ENCODE measurements around the gene TMEM121B.

Gene TMEM121B

DNA sequence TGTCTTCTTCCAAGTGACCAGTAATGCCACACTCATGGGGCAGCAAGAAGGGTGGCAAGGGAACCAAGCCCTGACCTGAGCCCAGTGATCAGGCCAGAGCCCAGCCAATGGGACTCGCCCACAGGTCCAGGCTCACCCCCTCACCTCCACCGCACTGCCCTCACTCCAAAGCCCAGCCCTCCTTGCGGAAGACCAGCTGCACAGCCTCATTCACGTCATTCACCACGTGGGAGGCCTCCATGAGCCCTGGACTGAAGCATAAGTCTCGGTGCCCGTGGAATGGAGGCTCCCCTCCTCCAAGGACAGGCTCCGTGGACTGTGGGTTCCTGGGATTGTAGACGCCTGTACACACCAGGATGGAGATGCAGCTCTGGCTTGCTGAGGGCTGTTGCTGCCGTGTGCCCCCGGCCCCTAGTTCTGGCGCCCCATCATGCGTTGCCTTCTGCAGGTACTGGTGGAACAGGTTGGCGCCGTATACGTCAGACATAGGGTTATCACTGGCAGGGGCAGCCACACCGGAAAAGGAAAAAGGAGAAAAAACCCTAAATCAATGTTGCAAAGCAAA, 16.8 kb upstream of the TMEM121B start:
- DNase-seq = no peak

- no peak for DNase-seq
Measured at GRCh38 chr22:17137170-17137569, 16.0 kb upstream of the TMEM121B start.

DNA sequence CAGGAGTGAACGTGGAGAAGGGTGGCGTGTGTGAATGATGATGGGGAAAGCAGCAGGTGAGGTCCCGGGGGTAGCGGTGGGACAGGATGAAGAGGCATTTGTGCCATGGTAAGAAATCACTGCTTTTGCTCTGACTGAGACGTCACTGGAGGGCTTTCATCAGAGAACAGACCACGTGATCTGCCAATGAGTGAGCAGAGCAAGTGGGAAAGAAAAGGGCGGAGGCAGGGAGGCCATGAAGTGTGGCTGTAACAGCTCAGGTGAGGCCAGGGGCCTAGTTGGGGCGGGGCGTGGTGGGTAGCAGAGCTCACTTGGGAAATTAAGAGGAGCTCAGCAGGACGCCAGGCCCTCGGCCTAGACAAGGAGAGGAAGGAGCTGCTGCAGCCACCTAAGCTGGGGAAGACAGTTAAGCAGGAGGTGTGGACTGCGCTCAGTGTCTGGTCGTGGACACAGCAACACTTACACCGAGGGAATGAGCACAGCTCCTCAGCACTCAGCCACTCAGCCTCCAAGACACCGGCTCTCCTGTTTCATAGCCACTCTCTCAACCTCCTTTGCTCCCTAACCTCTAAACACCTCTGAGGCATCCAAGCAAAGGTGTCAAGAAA, 14.1 kb upstream of the TMEM121B start:
- DNase-seq = no peak

DNA sequence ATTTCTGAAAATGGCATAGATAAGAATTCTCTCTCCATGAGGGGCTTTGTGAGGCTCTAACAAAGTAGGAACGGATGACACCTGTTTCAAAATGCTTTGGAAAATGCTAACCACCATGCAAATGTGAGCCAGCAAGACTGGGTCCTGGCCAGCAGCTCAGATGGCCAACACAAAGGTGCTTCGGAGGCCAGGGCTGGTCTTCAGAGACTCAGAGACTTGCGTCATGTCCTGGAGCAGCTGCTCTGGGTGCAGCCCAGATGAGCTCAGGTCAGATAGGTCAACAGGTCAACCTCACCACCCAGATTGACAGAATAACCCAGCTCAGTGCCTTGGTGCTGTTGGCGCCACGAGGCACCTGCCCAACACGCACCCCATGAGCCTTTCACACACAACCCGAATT, 12.0 kb upstream of the TMEM121B start:
- DNase-seq = no peak

DNA sequence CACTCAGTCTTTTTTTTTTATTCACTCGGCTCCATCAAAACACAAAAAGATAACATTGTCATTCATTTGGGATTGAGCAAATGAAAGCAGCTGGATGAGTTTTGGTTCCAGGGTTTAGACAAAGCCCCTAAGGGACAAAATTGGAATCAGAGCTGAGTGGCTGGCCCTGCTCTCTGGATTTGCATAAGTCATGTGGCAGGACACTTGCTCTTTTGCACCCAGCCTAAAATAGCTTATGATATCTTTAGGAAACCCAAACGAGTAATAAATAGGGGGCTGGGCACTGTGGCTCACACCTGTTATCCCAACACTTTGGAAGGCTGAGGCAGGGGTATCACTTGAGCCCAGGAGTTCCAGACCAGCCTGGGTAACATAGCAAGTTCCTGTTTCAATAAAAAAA, 11.0 kb upstream of the TMEM121B start:
- no peak for DNase-seq

- no peak for DNase-seq
Measured at GRCh38 chr22:17131686-17132085, 10.5 kb upstream of the TMEM121B start.

DNA sequence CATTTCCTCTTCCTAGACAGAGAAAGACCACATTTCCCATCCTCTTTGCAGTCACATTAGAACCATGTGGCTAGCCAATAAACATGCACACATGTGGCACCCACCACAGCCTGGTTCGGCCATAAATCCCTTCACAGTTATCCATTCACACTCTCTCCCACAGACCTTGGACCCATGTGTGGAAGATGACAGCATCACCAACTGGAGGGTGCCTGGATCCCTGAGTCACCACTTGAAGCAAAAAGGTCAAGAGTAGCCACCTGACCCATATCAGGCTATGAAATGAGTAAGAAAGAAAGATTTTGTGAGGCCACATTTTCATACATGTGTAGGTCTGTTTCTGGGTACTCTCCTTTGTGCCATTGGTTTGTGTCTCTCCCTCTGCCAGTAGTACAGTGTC, 9.0 kb upstream of the TMEM121B start:
- no peak for DNase-seq

GRCh38 chr22:17120711-17121232, 388 bp downstream of the TMEM121B start:
- DNase-seq = peak; percentile 34 to 49

DNA sequence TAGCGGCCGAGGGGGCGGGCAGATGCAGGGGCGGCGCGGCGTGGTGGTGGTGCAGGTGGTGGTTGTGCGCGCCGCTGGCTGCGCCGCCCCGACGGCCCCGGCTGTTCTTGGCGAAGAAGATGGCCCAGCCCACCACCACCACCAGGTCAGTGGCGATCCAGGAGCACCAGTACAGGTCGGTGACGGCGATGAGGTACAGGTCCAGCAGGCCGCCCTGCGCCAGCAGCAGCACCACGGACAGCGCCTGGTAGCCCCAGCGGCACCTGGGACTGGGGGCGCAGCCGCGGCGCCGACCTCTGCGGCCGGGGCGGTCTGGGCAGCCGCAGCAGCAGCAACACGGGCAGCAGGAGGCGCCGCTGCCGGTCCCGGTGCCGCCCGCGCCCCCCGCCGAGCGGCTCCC, 879 bp downstream of the TMEM121B start:
- peak; percentile 27 to 59 for DNase-seq

DNA sequence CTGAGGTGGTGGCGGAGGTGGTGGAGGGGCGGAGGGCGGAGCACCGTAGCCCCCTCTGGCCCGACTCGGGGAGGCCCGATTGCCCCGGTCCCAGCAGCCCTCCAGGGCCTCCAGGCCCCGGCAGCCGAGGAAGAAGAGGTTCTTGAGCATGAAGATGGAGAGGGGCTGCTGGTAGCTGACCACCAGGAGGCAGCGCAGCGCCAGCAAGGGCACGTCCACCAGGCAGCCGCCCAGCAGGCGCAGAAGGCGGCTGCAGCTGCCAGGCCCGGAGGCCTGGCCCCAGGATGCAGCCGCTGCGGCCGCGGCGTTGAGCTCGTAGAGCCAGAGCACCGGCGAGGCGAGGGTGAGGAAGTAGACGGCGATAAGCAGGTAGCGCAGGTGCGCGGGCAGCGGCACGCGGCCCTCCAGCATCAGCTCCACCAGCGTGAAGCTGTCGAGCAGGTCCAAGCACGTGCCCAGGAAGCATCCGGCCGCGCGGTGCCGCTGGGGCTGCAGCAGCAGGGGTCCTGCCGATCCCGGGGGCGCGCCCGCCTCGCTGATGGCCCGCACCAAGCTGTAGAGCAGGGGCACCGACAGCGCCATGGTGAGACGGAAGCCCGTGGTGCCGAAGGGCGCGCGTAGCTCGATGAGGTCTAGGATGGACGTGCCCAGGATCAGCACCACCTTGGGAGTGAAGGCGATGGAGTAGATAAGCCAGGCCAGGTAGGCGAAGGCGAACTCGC, 1.5 kb downstream of the TMEM121B start:
- no peak for DNase-seq

GRCh38 chr22:17118342-17118741, 2.8 kb downstream of the TMEM121B start:
- no peak for DNase-seq

DNA sequence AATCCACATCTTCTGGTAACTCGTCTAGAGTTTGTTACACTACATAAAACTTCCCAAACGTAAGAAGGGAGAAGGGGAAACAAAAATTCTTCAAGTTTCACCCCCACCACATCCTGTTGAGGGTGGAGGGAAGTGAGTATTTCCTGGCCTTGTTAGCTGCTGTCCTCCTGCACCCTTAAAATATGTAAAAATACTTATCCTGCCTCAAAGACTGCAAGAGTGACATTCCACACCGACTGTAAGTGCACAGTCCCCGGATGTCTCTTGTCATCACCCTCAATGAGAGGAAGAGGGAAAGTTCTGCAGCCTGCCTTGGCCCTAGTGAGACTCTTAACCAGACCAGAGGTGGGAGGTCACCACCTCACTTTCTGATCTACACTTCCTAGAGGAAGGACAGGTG, 3.3 kb downstream of the TMEM121B start:
- no peak for DNase-seq

DNA sequence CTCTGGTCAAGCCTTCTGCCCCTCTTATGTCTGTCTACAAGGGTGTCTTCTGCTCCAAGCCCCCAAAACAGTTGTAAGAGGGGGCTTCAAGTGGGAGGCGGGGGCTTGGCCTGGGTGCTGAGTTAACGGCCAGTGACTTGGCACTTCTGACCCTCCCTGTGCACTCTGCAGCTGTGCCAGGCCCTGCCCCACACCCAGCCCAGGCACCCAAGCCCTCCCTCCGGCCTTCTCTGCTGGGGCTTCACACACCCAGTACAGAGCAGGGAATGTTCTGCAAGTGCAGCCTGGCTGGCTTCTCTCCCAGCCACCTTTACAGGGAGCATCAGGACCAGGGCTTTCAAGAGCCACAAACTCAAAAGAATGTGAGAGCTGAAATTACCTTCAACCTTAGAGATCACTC, 3.8 kb downstream of the TMEM121B start:
- no peak for DNase-seq

GRCh38 chr22:17116572-17117330, 4.4 kb downstream of the TMEM121B start:
- no peak for DNase-seq

- no peak for DNase-seq
Measured at GRCh38 chr22:17115945-17116565, 5.1 kb downstream of the TMEM121B start.

DNA sequence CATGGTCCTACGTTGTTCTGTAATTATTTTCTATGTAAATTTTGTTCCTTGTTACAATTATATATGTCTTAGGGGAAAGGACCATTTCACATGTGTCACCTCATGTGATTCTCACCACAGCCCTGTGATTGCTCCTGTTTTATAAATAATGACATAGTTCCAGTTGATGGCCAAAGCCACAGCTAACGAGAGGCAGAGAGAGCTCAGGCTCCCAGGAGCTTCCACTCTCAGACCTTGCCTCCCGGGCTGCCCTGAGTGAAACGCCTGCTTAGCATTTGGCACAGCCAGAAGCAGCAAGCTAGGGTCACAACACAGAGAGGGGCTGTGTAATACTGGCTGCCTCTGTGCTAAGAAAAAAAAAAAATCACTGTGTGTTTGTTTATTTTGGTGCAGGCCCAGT, 5.9 kb downstream of the TMEM121B start:
- no peak for DNase-seq

DNA sequence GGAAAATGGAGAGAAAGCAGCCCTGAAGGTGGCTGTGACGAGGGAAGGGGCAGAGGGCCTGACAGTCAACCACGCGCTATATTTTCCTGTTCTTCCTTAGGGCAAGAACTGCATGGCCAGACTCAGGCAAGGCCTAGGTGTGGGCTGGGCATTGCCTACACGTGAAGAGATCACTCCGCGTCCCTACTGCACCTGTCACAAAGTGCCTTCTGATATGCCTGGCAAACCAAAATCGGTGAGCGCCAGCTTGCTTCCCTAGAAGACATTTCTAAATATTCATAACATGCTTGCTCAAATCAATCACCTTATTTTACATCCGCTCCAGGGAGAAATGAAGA, 6.3 kb downstream of the TMEM121B start:
- DNase-seq = no peak

- DNase-seq = no peak
Measured at GRCh38 chr22:17114173-17114897, 6.8 kb downstream of the TMEM121B start.

GRCh38 chr22:17113600-17113999, 7.6 kb downstream of the TMEM121B start:
- no peak for DNase-seq

DNA sequence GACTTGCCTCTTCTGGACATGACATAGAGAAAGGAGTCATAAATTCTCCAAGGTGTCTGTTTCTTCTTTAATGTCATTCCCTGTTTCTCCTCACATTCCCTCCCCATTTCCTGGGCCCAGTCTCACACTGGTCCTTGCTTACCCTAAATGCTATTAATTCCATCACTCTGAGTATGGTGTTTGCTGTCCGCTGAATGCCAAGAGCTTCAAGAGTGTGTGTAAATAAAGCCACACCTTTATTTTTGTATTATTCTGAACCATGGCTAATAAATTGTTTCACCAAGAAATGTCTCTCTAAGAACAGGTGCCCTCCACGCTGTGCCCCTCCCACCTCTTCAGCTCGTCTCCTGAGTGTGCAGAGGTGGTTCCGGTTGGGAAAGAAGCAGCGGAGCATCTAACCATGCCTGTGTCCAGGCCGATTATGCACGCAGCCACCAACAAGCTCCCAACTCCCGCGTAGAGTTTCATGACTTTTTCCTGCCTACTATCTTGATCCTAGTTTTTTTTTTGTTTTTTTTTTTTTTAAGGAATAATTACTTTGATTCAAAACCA, 8.6 kb downstream of the TMEM121B start:
- DNase-seq = no peak

- DNase-seq = no peak
Measured at GRCh38 chr22:17110791-17111550, 10.2 kb downstream of the TMEM121B start.

Measured in stimulated activated CD4-positive, alpha-beta T cell treated with anti-CD3 and anti-CD28 coated beads, Interleukin-4, amount 100 ng/mL, for 4 hours (primary cell).